ENCODE data around the gene MTRF1L.

- TF ChIP-seq, protein P1, sequence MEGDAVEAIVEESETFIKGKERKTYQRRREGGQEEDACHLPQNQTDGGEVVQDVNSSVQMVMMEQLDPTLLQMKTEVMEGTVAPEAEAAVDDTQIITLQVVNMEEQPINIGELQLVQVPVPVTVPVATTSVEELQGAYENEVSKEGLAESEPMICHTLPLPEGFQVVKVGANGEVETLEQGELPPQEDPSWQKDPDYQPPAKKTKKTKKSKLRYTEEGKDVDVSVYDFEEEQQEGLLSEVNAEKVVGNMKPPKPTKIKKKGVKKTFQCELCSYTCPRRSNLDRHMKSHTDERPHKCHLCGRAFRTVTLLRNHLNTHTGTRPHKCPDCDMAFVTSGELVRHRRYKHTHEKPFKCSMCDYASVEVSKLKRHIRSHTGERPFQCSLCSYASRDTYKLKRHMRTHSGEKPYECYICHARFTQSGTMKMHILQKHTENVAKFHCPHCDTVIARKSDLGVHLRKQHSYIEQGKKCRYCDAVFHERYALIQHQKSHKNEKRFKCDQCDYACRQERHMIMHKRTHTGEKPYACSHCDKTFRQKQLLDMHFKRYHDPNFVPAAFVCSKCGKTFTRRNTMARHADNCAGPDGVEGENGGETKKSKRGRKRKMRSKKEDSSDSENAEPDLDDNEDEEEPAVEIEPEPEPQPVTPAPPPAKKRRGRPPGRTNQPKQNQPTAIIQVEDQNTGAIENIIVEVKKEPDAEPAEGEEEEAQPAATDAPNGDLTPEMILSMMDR (IDR thresholded peaks at IDR 0.05): no peak
- TF ChIP-seq EP300 (IDR thresholded peaks at IDR 0.05) (no peak), POLR2AphosphoS5 (IDR thresholded peaks at IDR 0.05) (no peak)
Measured at GRCh38 chr6:152976749-152977148, 25.8 kb downstream of the MTRF1L start.
